Kidney capillary endothelial cell (primary cell): ENCODE measurements around the gene ALKBH6.
A peak's percentile ranks its signal among the peaks of the same experiment; 100 is the strongest.

Experiments used
- DNase-seq: peaks from one replicate; pipeline ENCODE4 v3.0.0-alpha.2; 2018; ENCODE audit warnings: low spot score

The ALKBH6 gene

DNA sequence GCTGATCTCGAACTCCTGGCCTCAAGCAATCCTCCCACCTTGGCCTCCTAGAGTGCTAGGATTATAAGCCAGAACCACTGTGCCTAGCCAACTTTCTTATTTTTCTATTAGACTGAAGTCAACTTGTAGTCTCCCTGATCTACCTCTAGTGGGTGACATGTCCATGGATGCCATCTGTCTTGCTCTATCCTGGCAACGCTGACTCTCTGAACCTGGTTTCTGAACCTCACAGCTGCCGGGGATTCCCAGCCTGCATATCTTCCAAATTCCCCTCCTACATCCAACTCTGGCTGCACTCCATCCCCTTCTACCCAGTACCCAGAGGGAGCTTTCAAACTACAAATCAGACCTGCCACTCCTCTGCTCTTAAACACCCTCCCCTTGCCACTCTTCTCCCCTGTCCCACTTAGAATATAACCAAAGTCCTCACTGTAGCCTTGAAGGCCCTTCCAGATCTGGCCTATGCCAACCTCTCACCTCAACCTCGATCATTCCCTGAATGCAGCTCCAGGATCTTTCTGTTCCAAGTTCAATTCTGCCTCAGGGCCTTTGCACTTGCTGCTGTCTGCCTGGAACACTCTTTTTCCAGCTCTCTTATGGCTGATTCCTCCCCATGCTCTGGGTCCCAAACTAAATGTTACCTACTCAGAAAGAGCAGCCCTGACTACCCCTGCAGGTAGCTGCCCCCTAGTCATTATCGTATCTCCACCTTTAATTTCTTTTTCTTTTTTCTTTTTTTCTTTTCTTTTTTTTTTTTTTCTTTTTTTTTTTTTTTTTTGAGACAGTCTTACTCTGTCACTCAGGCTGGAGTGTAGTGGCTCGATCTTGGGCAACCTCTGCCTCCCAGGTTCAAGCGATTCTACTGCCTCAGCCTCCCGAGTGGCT is 16.5 kb upstream of the ALKBH6 start:
- no peak for DNase-seq

DNA sequence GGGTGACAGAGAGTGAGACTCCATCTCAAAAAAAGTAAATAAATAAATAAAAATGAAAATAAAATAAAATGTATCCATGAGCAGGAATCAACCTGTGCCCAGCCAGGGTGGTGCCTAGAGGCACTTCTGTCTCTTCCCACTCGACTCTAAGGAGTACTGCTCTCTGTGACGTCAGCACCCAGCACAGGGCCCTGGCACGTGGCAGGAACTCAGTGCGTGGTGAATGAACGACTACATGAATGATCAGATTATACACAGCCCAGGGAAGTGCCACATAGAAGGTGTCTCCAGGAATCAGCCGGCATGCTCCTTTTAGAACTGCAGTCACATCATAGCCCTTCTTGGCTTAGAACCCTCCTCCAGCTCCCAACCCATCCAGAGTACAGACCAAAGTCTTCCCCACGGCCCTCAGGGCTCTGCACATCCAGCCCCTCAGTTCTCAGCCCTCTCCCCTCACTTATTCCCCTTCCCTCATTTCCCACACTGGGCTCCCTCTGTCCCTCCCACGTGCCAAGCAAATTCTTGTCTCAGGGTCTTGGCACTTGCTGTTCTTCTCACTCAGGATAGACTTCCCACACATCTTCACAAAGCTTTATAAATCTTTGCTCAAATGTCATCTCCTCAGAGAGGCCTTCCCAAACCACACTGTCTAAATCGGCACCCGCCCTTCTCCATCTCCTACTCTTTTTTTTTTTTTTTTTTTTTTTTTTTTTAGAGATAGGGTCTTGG is 14.5 kb upstream of the ALKBH6 start:
- DNase-seq = no peak

DNA sequence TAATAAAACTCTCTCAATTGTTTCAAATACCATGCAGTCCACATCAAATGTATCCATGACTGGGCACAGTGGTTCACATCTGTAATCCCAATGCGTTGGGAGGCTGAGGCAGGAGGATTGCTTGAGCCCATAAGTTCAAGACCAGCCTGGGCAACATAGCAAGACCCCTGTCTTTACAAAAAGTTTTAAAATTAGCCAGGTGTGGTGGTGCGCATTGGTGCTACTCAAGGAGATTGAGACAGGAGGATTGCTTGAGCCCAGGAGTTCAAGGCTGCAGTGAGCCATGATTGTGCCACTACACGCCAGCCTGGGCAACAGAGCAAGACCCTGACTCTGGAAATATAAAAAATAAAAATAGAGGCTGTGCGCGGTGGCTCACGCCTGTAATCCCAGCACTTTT is 13.7 kb upstream of the ALKBH6 start:
- no peak for DNase-seq

- DNase-seq = no peak
Observed at GRCh38 chr19:36026091-36026876, 12.3 kb upstream of the ALKBH6 start.

- DNase-seq = no peak
Observed at GRCh38 chr19:36025541-36025940, 11.5 kb upstream of the ALKBH6 start.

DNA sequence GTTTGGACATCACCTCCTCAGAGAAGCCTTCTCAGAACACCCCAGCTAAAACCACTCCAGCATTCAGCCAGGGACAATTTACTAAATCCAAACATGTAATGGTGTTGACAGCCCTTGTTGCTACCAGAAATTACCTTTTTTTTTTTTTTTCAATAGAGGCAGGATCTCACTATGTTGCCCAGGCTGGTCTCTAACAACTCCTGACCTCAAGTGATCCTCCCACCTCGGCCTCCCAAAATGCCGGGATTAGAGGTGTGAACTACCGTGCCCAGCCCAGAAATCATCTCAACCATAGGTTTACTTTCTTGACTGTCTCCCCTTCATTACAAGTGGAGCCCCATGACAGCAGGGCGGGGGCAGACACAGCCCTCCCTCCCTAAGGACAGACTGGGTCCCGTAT is 9.4 kb upstream of the ALKBH6 start:
- DNase-seq = no peak

GRCh38 chr19:36019061-36019670 is 5.2 kb upstream of the ALKBH6 start:
- DNase-seq = no peak

- DNase-seq = no peak
Observed at GRCh38 chr19:36013280-36014011, 567 bp downstream of the ALKBH6 start.

DNA sequence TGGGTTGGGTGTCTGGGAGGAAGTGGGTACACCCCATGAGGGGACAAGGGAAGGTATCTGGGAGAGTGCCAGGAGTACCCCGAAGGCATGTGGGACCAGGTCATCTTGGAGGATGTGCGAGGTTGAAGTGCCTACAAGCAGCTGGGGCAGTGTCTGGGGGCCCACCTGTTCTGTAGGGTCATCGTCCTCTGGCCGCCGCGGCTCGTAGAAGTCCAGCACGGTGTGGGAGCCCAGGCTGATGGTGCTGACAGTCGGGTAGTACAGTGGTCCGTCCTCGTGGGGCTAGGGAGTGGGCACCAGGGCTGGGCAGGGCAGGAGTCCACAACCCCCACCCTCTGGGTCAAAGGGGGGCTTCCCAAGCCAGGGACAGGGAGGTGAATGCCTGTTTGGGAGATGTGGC is 3.6 kb downstream of the ALKBH6 start:
- no peak for DNase-seq

DNA sequence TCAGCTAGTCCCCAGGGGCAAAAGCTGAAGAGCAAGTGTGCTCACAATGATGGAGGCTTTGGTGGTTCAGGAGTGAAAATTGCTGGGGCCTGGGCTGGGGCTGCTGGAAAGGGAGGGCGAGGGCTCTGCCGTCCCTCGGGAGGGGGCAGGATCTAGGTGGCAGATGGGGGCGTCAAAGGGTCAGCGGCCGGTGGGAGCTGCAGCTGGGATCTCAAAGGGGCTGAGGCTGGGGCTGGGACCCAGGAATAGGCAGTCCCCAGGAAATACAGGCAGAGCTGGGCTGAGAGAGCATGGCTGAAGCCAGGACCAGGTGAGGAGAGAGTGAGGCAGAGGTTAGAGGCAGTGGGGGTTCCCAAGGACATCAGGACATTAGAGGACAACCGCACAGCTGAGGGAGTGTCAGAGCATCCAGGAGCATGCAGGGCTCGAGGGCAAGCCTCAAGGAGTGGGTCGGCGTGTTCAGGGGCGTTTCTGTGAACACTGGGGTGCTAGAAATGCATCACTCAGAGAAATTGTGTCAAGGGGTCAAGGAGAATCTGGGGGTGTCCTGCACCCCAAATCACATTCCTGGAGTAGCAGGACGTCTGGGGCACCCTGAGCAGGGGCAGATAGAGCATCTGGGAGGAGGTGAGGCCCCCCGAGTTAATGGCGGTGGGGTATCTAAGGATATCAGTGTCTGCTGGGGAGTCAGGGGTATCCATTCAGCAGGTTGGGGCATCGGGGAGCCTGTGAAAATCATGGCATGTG is 4.2 kb downstream of the ALKBH6 start:
- no peak for DNase-seq

DNA sequence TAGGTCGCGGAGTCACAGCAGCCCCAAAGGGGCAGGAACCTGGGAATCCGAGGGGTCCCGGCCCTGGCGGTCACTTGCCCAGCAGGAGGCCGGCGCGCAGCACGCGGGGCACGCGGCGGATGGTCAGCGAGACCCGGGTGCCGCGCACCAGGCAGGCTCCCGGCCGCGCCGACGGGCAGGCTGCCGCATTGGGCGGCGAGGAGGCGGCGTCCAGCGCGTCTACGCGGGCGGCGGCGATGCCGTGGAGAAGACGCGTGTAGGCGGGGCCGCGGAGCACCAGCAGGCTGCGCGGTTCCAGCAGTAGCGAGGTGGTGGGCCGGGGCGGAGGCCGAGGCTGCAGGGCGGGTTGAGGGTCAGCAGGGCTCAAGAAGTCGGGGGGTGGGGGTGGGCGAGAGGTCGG is 4.8 kb downstream of the ALKBH6 start:
- peak; percentile 46 for DNase-seq

GRCh38 chr19:36008336-36008978 is 5.6 kb downstream of the ALKBH6 start, which contains the start of gene SYNE4:
Gene SYNE4 (minus strand): TSS chr19:36008813. CDS start chr19:36008681, 132 bp downstream.
- DNase-seq = no peak

DNA sequence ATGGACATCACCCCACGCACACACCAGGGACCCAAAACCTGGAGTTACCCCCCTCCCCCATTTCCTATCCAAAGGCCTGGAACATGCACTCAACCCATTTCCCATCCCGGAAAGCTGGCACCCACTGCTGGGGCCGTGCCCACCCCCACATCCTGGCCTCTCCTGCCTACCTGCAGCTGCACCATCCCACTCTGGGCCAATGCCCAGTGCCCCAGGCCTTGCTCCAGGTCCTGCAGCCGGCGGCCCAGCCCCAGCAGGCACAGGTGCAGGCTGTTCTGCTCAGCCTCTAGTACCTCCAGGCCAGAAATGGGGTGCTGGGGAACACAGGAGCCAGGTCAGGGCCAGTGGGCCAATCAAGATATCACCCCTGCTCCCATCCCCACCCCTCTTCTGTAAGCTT is 7.1 kb downstream of the ALKBH6 start:
- no peak for DNase-seq

- no peak for DNase-seq
Observed at GRCh38 chr19:36003284-36003683, 10.7 kb downstream of the ALKBH6 start.

- no peak for DNase-seq
Observed at GRCh38 chr19:36001605-36002004, 12.4 kb downstream of the ALKBH6 start.

- DNase-seq = no peak
Observed at GRCh38 chr19:35996777-35997176, 17.2 kb downstream of the ALKBH6 start.

DNA sequence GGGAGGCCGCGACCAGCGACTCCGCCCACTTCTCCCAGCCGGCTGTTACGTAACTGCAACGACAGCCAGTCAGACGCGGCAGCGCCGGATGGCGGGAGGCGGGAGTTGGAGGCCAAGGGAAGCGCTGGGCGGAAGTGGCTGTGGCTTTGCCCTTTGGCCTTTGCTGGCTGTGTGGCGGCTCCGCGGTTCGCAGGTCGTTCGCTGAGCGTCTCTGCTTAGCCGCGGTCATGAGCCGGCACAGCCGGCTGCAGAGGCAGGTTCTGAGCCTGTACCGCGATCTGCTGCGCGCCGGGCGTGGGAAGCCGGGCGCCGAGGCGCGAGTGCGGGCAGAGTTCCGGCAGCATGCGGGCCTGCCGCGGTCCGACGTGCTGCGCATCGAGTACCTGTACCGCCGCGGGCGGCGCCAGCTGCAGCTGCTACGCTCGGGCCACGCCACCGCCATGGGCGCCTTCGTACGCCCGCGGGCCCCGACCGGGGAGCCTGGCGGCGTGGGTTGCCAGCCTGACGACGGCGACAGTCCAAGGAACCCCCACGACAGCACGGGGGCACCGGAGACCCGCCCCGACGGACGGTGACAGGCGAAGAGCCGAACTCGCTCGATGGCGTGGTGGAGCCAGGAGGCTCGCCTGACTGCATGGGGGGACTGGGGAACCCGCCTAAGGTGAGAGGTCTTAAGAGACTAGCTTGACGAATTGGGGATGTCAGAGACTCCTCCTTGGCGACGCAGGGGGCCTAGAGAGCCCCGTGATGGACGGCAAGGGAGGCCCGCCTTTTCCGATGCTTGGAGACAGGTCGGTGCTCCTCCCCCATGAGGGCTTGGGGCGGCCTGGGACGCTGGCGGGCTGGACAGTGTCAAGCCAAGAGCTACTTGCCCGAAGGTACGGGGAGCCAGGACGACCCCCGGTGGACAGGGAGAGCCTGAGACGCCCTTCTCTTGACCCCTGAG is 18.7 kb downstream of the ALKBH6 start, which contains the start of gene SDHAF1:
Gene SDHAF1, plus strand, starts transcription at position 141 of the 946 bp plus-strand sequence. Its CDS starts 87 bp downstream, at position 228.
- DNase-seq = peak; percentile 91

DNA sequence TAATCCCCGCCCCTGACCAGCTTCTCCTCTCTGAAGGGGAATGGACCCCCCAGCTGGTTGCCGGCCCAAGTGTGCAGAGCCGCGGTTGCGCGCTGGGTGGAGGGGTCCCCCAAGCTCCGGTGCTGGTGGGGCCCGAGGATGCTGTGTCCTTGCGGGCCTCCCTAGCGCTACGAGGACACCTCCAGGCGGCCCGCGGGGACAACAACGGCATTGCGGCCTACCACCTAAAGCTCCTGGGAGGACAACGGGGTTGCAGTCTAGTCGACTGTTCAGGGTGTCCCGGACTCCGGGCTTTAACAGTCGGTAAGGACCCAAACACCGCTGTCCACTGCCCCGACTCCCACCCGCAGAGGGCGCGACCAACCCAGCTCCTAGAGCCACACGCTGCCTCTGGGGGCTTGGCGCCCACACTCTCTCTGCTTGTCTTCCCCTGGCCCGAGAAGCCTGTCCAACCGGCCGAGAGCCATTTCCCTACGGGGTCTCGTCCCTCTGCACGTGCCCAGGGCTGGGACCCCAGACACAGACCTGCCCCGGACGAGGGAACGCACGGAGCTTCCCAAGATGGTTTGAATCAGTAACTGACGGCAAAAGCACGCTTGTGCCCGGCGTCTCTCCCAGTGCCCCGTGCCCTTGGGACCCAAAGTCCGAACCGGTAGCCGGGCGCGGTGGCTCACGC is 20.0 kb downstream of the ALKBH6 start:
- no peak for DNase-seq
